AG04450 (cell line): Measurements from ENCODE around the gene IL36RN. TPM values are rescaled to one million over a fixed set of nuclear protein-coding genes. Genes with fewer than 3 reads are reported as not detected.

Source experiments
- CTCF ChIA-PET: fragments of 300-600, 350-600 bp; formaldehyde crosslinking; extraction: SDS; loops from one replicate; lab custom pipeline; 2022; ENCODE audit warnings: antibody characterized with exemption, inconsistent platforms; lab: Charles Lee
- POLR2A ChIA-PET: fragments of 350-600 bp; formaldehyde crosslinking; extraction: SDS; loops from one replicate; lab custom pipeline; 2021; ENCODE audit warnings: antibody characterized with exemption, inconsistent platforms; lab: Yijun Ruan, JAX
- DNase-seq: peaks from one replicate; pipeline ENCODE4 v3.0.0-alpha.2; 2011; ENCODE audit warnings: low read depth, low spot score
- H3K27ac ChIP-seq: one replicate; pipeline ENCODE4 v1.5.1; 2012; ENCODE audit warnings: low read depth, low read length, control low read depth
- H3K27me3 ChIP-seq: one replicate; pipeline ENCODE4 v1.6.0; 2012; ENCODE audit warnings: low read length; ENCODE audit not compliant: control insufficient read depth, insufficient read depth
- H3K4me3 ChIP-seq: 2 replicates; pipeline ENCODE4 v1.5.1; 2011; ENCODE audit warnings: mild to moderate bottlenecking, low read depth, low read length, control low read depth
- H3K9me3 ChIP-seq: 2 replicates; pipeline ENCODE4 v1.5.1; 2012; ENCODE audit warnings: low read length; ENCODE audit not compliant: control insufficient read depth, insufficient read depth
- CTCF ChIP-seq: IDR thresholded peaks from 2 replicates; pipeline ENCODE4 v1.5.1; 2011; ENCODE audit warnings: low read depth, low read length, control low read depth, inconsistent platforms
- polyA plus RNA-seq: library from polyadenylated mRNA; depleted of rRNA; stranded (reverse); fragments of >200 nt; gene quantifications from 2 replicates; pipeline ENCODE4 v1.2.3, GENCODE V29; 2011

IL36RN gene
- polyA plus RNA-seq, 1 experiment = not detected

- no peak overlapping the region for H3K4me3 ChIP-seq
- ChIA-PET POLR2A (no interaction called here), CTCF (no interaction called here)
- no peak overlapping the region for H3K27ac ChIP-seq
- no peak for TF ChIP-seq CTCF
- peaks cover 5% of the 10 kb centered on the region for H3K27me3 ChIP-seq
- H3K9me3 ChIP-seq = no peaks in the 10 kb centered on the region
- no peak for DNase-seq
These were observed 40.5 kb upstream of the IL36RN start for GRCh38 chr2:113018509-113018908.

DNA sequence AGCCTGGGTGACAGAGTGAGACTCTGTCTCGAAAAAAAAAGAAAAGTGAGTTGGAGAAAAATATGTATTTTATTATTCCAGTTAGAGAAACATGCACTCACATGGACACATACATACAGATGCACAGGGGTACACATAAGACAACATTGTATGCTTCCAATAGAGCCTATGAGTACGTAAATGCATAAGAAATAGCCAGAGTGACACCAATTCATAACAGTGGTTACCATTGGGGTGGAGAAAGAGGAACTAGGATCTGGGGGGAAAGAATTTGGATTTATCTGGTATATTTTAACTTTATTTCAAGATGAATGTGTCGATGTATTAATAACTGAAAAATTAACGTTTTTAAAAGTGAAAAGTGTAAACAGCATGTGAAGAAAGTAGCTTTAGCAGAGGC lies 37.7 kb upstream of the IL36RN start:
- no peak for DNase-seq
- H3K9me3 ChIP-seq = no peaks in the 10 kb centered on the region
- peaks cover 7% of the 10 kb centered on the region for H3K27me3 ChIP-seq
- POLR2A ChIA-PET = no interaction called here
- H3K27ac ChIP-seq = no peak overlapping the region
- CTCF ChIA-PET = no interaction called here
- no peak overlapping the region for H3K4me3 ChIP-seq
- TF ChIP-seq CTCF = no peak

DNA sequence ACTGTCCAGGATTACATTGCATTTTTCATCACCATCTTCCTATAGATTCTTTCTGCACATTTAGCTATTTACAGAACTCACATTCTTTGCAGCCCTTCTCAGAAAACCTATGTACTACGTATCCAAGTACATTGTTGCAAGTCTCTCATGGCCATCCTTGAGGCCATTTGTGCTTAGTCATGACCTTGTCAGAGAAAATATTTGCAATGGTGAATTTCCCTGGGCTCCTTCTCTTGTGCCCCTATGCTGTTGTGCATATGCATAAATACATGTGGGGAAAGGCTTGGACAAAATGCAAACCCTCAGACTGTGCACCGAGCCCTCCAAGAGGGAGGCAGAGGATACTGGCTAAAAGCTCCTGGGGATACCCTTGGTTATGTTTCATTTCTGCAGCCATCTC lies 34.2 kb upstream of the IL36RN start:
- CTCF ChIA-PET = no interaction called here

DNA sequence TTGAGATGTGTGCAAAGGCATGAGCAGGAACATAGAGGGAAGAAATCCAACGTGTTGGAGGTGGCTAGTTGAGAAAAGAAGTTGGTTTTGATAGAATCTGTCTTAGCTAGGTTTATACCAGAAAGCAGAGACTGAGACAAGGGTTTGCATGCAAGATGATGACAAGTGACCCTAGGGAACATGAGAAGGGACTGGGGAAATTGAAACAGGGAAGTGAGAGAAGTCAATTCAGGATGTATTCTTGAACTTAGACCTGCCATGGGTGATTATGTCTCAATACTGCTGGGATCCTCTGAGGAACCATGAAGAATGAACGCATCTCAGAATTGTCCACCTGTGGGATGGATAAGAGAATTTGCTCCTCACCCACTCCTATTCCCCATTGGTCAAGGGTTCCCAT lies 33.3 kb upstream of the IL36RN start:
- no peaks in the 10 kb centered on the region for H3K9me3 ChIP-seq
- peaks cover 15% of the 10 kb centered on the region for H3K27me3 ChIP-seq
- no peak for TF ChIP-seq CTCF
- H3K4me3 ChIP-seq = no peak overlapping the region
- no peak for DNase-seq
- no peak overlapping the region for H3K27ac ChIP-seq
- ChIA-PET POLR2A (no interaction called here), CTCF (no interaction called here)

More for the DNA sequence above, 34.2 kb upstream of the IL36RN start:
- Histone ChIP-seq H3K4me3 (no peak overlapping the region), H3K27me3 (peaks cover 14% of the 10 kb centered on the region), H3K27ac (no peak overlapping the region), H3K9me3 (no peaks in the 10 kb centered on the region)
- no peak for TF ChIP-seq CTCF
- POLR2A ChIA-PET = no interaction called here
- no peak for DNase-seq

DNA sequence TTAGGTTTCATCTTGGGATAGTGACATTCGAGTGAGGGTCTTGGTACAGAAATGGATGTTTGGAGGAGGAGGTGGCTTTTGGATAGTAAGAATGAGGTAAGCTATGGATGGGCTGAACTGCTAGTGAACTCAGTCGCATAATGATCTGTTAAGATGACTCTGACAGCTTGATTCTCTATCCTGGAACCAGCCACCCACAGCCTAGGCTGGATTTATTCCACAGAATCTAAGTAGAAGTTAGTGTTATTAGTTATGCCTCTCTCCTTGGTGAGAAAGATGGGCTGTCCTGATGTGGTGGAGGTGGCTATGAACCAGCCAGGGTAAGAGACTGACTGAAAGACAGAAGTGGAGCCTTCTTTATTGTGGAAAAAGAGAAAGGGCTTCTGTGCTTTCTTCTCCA lies 31.3 kb upstream of the IL36RN start:
- no peak for DNase-seq
- Histone ChIP-seq H3K4me3 (no peak overlapping the region), H3K27ac (no peak overlapping the region), H3K27me3 (peaks cover 21% of the 10 kb centered on the region), H3K9me3 (no peaks in the 10 kb centered on the region)
- ChIA-PET POLR2A (no interaction called here), CTCF (no interaction called here)
- no peak for TF ChIP-seq CTCF
